OCI-LY3 (cell line): ENCODE measurements around the gene DIPK2B.

ENCODE experiments used
- H2AFZ ChIP-seq: fragments of 200-600, 300-600 bp; shearing (Covaris generic); 2 replicates; pipeline ENCODE4 v1.6.0; 2014; ENCODE audit warnings: antibody characterized with exemption, low read depth, low read length
- H3K27ac ChIP-seq: fragments of 200-600, 300-600 bp; sonication (generic); 2 replicates; pipeline ENCODE4 v1.5.1; 2014; ENCODE audit warnings: mild to moderate bottlenecking, low read length, moderate library complexity, mixed read lengths
- H3K27me3 ChIP-seq: fragments of 200-600, 300-600 bp; sonication (generic); 2 replicates; pipeline ENCODE4 v1.6.1; 2014; ENCODE audit warnings: low read depth, low read length, mixed read lengths
- H3K36me3 ChIP-seq: fragments of 200-600, 300-600 bp; sonication (generic); replicated peaks from 2 replicates; pipeline ENCODE3; 2014; ENCODE audit warnings: low read depth, low read length, mixed read lengths
- H3K4me1 ChIP-seq: fragments of 300-600, 200-600 bp; sonication (generic); 2 replicates; pipeline ENCODE4 v1.6.1; 2014; ENCODE audit warnings: low read length, mixed read lengths
- H3K4me2 ChIP-seq: fragments of 200-600, 300-600 bp; sonication (generic); 2 replicates; pipeline ENCODE4 v1.6.1; 2014; ENCODE audit warnings: low read length, mixed read lengths
- H3K4me3 ChIP-seq: fragments of 300-600, 200-600 bp; sonication (generic); 2 replicates; pipeline ENCODE4 v1.5.1; 2014; ENCODE audit warnings: antibody characterized with exemption, mild to moderate bottlenecking, low read length, moderate library complexity
- H3K79me2 ChIP-seq: fragments of 300-600, 200-600 bp; shearing (Covaris generic); 2 replicates; pipeline ENCODE4 v1.6.1; 2014; ENCODE audit warnings: mild to moderate bottlenecking, low read length, mixed read lengths
- H3K9ac ChIP-seq: fragments of 300-600, 200-600 bp; shearing (Covaris generic); 2 replicates; pipeline ENCODE4 v1.6.0; 2014; ENCODE audit warnings: mild to moderate bottlenecking, low read length, moderate library complexity
- H3K9me3 ChIP-seq: fragments of 200-600, 300-600 bp; shearing (Covaris generic); 2 replicates; pipeline ENCODE4 v1.6.1; 2014; ENCODE audit warnings: low read length, mixed read lengths; ENCODE audit not compliant: insufficient read depth
- H4K20me1 ChIP-seq: fragments of 200-600, 300-600 bp; sonication (generic); 2 replicates; pipeline ENCODE4 v1.6.1; 2016; ENCODE audit warnings: low read length, mixed read lengths; ENCODE audit not compliant: insufficient read depth
- EZH2phosphoT487 ChIP-seq: fragments of 200-600 bp; shearing (Covaris generic); IDR thresholded peaks from 2 replicates; pipeline ENCODE4 v1.6.1; 2018; ENCODE audit warnings: antibody characterized with exemption, mixed run types, low read depth
- TF ChIP-seq, protein P1 (sequence below): fragments of 200-600, 300-600 bp; sonication (generic); IDR thresholded peaks from 2 replicates; pipeline ENCODE4 v1.5.1; 2014; ENCODE audit warnings: antibody characterized with exemption, low read length, low read depth

The DIPK2B gene

DNA sequence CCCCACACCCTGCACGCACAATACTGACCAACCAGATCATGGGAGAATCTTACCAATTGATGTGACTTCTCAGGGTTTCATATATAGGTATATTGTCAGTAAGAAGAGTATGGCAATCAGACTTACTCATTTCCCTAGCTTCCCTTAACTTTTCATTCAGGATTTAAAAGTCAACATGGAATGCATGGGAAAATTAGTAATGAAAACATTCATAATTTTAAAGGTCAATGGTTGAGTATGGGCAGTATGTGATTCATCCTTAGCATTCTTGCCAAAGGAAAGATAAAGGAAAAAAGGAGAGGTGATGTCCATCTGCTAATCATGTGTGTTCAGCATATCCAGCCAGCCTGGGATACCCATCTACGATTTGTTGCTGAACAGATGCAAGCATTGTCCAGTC lies 4.0 kb downstream of the DIPK2B start:
- no peaks in the 10 kb centered on the region for H3K79me2 ChIP-seq
- TF ChIP-seq, protein P1, sequence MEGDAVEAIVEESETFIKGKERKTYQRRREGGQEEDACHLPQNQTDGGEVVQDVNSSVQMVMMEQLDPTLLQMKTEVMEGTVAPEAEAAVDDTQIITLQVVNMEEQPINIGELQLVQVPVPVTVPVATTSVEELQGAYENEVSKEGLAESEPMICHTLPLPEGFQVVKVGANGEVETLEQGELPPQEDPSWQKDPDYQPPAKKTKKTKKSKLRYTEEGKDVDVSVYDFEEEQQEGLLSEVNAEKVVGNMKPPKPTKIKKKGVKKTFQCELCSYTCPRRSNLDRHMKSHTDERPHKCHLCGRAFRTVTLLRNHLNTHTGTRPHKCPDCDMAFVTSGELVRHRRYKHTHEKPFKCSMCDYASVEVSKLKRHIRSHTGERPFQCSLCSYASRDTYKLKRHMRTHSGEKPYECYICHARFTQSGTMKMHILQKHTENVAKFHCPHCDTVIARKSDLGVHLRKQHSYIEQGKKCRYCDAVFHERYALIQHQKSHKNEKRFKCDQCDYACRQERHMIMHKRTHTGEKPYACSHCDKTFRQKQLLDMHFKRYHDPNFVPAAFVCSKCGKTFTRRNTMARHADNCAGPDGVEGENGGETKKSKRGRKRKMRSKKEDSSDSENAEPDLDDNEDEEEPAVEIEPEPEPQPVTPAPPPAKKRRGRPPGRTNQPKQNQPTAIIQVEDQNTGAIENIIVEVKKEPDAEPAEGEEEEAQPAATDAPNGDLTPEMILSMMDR, result no peak
- TF ChIP-seq EZH2phosphoT487, result no peak
- no peaks in the 10 kb centered on the region for H4K20me1 ChIP-seq
- peaks cover 4% of the 10 kb centered on the region; the same call in 1 of the 2 replicates for H3K27me3 ChIP-seq
- no peak overlapping the region for H3K4me3 ChIP-seq
- H3K4me1 ChIP-seq, result peaks cover 10% of the 10 kb centered on the region
- H3K27ac ChIP-seq, result no peak overlapping the region
- no peak overlapping the region for H2AFZ ChIP-seq
- no peaks in the 10 kb centered on the region for H3K36me3 ChIP-seq
- no peak overlapping the region for H3K9ac ChIP-seq
- no peaks in the 10 kb centered on the region for H3K9me3 ChIP-seq
- no peak overlapping the region for H3K4me2 ChIP-seq

DNA sequence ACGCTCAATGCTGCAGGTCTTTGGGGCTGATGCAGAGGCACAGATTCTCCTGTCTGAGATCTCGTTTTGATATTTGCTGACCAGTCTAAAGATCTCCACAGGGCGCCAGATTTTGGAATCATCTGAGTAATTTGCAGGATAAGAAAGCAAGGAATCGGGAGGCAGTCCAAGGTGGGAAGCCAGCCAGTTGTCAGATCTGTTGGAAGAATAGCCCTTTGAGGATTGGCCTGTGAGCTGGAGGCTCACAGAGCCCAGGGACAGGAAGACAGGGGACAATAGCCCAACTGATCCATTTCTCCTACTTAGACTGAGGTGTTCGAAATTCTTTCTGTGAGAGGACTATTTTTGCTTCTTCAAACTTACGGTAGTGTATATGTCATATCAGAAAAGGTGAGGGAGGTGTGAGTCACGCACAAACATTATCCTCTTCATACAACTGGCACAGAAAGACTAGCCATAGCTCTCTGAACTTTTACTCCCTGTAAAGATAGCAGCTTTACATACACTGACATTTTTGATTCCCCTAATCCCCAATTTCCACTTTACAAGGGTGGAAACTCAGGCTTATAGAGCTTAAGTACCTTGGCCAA lies 8.8 kb downstream of the DIPK2B start:
- H3K4me3 ChIP-seq, result peak overlapping the region; percentile 68
- no peaks in the 10 kb centered on the region for H3K79me2 ChIP-seq
- H3K9ac ChIP-seq, result 0 out of 2 replicates have a peak overlapping the region, but pooled peaks have one; percentile 20
- peak overlapping the region; percentile 75 for H3K4me2 ChIP-seq
- peaks cover 4% of the 10 kb centered on the region; the same call in 1 of the 2 replicates for H3K27me3 ChIP-seq
- H2AFZ ChIP-seq, result no peak overlapping the region
- H4K20me1 ChIP-seq, result no peaks in the 10 kb centered on the region
- H3K4me1 ChIP-seq, result peaks cover 26% of the 10 kb centered on the region
- H3K9me3 ChIP-seq, result no peaks in the 10 kb centered on the region
- H3K36me3 ChIP-seq, result no peaks in the 10 kb centered on the region
- no peak for TF ChIP-seq EZH2phosphoT487
- TF ChIP-seq, protein P1, result no peak
- peak overlapping the region; percentile 18; the same call in 1 of the 2 replicates for H3K27ac ChIP-seq

DNA sequence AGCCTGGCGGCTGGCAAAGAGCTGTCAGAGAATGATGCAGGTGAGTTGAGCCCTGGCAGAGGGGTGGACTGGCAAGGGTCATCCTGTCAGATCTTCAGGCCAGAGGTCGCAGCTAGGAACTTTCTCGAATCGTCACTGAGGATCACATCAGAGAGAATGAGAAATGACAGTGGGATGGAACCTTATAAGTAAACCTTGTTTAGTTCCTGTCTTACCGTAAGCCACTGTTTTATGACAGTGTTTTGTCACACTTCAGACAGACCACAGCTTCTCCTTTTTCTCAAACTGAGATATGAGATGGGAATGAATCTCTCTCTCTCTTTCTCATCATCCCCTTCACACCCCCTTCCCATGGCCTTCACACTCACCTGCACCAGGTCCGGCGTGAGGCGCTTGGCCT lies 9.3 kb downstream of the DIPK2B start:
- peak overlapping the region; percentile 75 for H3K4me2 ChIP-seq
- H3K79me2 ChIP-seq, result no peaks in the 10 kb centered on the region
- TF ChIP-seq, protein P1, result no peak
- no peak for TF ChIP-seq EZH2phosphoT487

DNA sequence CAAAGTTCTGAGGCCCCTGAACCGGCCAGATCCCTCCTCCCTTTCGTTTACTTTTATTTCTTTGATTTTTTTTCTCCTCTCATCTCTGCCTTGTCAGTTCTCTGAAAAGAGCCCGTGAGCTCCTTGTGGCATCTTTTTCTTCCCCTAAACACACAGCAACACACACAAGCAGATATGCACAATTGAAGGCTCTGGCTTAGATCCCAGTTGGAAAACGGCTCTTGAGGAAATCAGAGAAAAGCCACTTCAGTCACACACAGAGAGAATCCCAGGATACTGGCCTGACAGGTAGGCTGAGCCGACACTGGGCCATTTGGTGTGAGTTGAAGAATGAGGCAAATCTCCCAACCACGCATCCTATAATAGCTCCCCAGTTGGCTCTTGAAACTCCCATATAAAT lies 12.9 kb downstream of the DIPK2B start:
- Histone ChIP-seq H2AFZ (peak overlapping the region; percentile 86; the same call in 1 of the 2 replicates), H3K4me1 (peaks cover 30% of the 10 kb centered on the region), H4K20me1 (no peaks in the 10 kb centered on the region), H3K36me3 (no peaks in the 10 kb centered on the region), H3K4me2 (peak overlapping the region; percentile 82), H3K4me3 (peak overlapping the region; percentile 81), H3K79me2 (no peaks in the 10 kb centered on the region), H3K27me3 (peaks cover 4% of the 10 kb centered on the region; the same call in 1 of the 2 replicates), H3K27ac (no peak overlapping the region), H3K9ac (no peak overlapping the region), H3K9me3 (no peaks in the 10 kb centered on the region)
- TF ChIP-seq, protein P1, result no peak

More for the DNA sequence above, 9.3 kb downstream of the DIPK2B start:
- Histone ChIP-seq H2AFZ (no peak overlapping the region; the same call in 1 of the 2 replicates), H3K27me3 (peaks cover 4% of the 10 kb centered on the region; the same call in 1 of the 2 replicates), H3K9me3 (no peaks in the 10 kb centered on the region), H3K4me1 (peaks cover 30% of the 10 kb centered on the region), H4K20me1 (no peaks in the 10 kb centered on the region), H3K27ac (peak overlapping the region; percentile 68), H3K36me3 (no peaks in the 10 kb centered on the region), H3K4me3 (peak overlapping the region; percentile 68), H3K9ac (0 out of 2 replicates have a peak overlapping the region, but pooled peaks have one; percentile 22)
